Measurements from ENCODE around the gene COPG2.

The COPG2 gene

GRCh38 chr7:130493275-130493873 is 175.2 kb downstream of the COPG2 start:
- DNase-seq (ENCODE audit: low spot score) = no peak

GRCh38 chr7:130492523-130493274 is 175.8 kb downstream of the COPG2 start:
- no peak for DNase-seq (ENCODE audit: low spot score)

GRCh38 chr7:130491841-130492522 is 176.6 kb downstream of the COPG2 start, which contains the start of gene MEST:
TSS of gene MEST (plus strand) at chr7:130492085. CDS start at chr7:130492314, 229 bp downstream.
- no peak for DNase-seq (ENCODE audit: low spot score)

- DNase-seq (ENCODE audit: low spot score) = no peak
Measured at GRCh38 chr7:130490888-130491804, 177.4 kb downstream of the COPG2 start.

- DNase-seq (ENCODE audit: low spot score) = no peak
Measured at GRCh38 chr7:130490311-130490791, 178.2 kb downstream of the COPG2 start.

GRCh38 chr7:130489140-130489983 is 179.2 kb downstream of the COPG2 start:
- DNase-seq (ENCODE audit: low spot score) = no peak

- no peak for DNase-seq (ENCODE audit: low spot score)
Measured at GRCh38 chr7:130488392-130489139, 180.0 kb downstream of the COPG2 start.

GRCh38 chr7:130486954-130487436 is 181.6 kb downstream of the COPG2 start:
- DNase-seq (ENCODE audit: low spot score) = no peak

- DNase-seq (ENCODE audit: low spot score) = peak; percentile 46
Measured at GRCh38 chr7:130486114-130486953, 182.2 kb downstream of the COPG2 start.

GRCh38 chr7:130485734-130486113 is 182.8 kb downstream of the COPG2 start:
- DNase-seq (ENCODE audit: low spot score) = no peak

GRCh38 chr7:130483031-130483430 is 185.5 kb downstream of the COPG2 start:
- DNase-seq (ENCODE audit: low spot score) = no peak

GRCh38 chr7:130481898-130482297 is 186.7 kb downstream of the COPG2 start:
- no peak for DNase-seq (ENCODE audit: low spot score)

- no peak for DNase-seq (ENCODE audit: low spot score)
Measured at GRCh38 chr7:130479716-130480400, 188.7 kb downstream of the COPG2 start.

GRCh38 chr7:130478991-130479390 is 189.6 kb downstream of the COPG2 start:
- no peak for DNase-seq (ENCODE audit: low spot score)

- no peak for DNase-seq (ENCODE audit: low spot score)
Measured at GRCh38 chr7:130476297-130477150, 192.0 kb downstream of the COPG2 start.

GRCh38 chr7:130475776-130476175 is 192.8 kb downstream of the COPG2 start:
- no peak for DNase-seq (ENCODE audit: low spot score)

- DNase-seq (ENCODE audit: low spot score) = no peak
Measured at GRCh38 chr7:130473876-130474275, 194.7 kb downstream of the COPG2 start.

- no peak for DNase-seq (ENCODE audit: low spot score)
Measured at GRCh38 chr7:130473289-130473688, 195.3 kb downstream of the COPG2 start.

Measured in activated CD4-positive, alpha-beta T cell treated with anti-CD3 and anti-CD28 coated beads, Interleukin-2, Interleukin-4, amounts not matched to agents 100 ng/mL and 50 ng/mL, durations not matched to agents 16 hours and 8 hours (primary cell).